NCI-H345 treated with DMSO at 0.1 percent for 48 hours (cell line): ENCODE measurements around the gene CYP4F11.
"Not testable (repeated sequence)": the region's sequence is repeated elsewhere in the genome, so short reads cannot be mapped to it uniquely, and the experiment has no call there.

Experiments
- DNase-seq: peaks from one replicate; lab custom pipeline; 2025; ENCODE audit not compliant: unreplicated experiment; lab: John Stamatoyannopoulos, UW

The CYP4F11 gene

GRCh38 chr19:15885919-15886318 is 48.4 kb downstream of the CYP4F11 start:
- no peak for DNase-seq

- DNase-seq, result no peak
Measured at GRCh38 chr19:15885167-15885566, 49.2 kb downstream of the CYP4F11 start.

- DNase-seq, result not testable (repeated sequence)
Measured at GRCh38 chr19:15883329-15883728, 51.0 kb downstream of the CYP4F11 start.

GRCh38 chr19:15874821-15875474 is 59.4 kb downstream of the CYP4F11 start:
- no peak for DNase-seq

GRCh38 chr19:15873771-15874170 is 60.6 kb downstream of the CYP4F11 start:
- DNase-seq, result not testable (repeated sequence)

GRCh38 chr19:15871570-15871969 is 62.8 kb downstream of the CYP4F11 start:
- DNase-seq, result no peak

GRCh38 chr19:15869873-15870272 is 64.5 kb downstream of the CYP4F11 start:
- no peak for DNase-seq

- no peak for DNase-seq
Measured at GRCh38 chr19:15869109-15869555, 65.2 kb downstream of the CYP4F11 start.

- DNase-seq, result no peak
Measured at GRCh38 chr19:15866636-15867035, 67.7 kb downstream of the CYP4F11 start.

- no peak for DNase-seq
Measured at GRCh38 chr19:15864824-15865223, 69.5 kb downstream of the CYP4F11 start.

GRCh38 chr19:15863272-15863671 is 71.1 kb downstream of the CYP4F11 start:
- DNase-seq, result no peak

- DNase-seq, result no peak
Measured at GRCh38 chr19:15862444-15862843, 71.9 kb downstream of the CYP4F11 start.
